ENCODE results near the gene RBBP8NL. TPM values are rescaled to one million over a fixed set of nuclear protein-coding genes. Genes with fewer than 3 reads are reported as not detected.

Gene RBBP8NL
- total and polyA plus RNA-seq, 2 donors (not counting 3 experiments of a cell fraction or from before 2014, with no cell fraction given) = not detected

DNA sequence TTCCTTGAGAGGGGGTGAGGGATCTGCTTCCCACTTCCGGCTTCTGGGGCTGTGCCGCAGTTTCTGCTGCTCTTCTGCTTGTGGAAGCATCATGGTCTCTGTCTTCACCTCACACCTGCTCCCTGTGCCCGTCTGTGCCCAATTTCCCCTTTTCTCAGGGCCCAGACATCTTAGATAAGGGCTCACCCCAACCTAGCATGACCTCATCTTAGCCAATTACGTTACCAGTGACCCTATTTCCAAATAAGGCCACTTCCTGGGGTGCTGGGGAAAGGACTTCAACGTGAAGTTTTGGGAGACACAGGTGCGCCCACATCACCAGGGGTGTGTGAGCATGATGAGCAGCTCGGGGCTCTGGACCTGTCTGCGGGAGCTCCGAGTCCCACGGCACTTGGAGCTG is 20.7 kb upstream of the RBBP8NL start:
- intact Hi-C loops (cut with micrococcal nuclease) (no loop called here), dilution Hi-C loops (cut with MboI; ENCODE audit: extremely low pct_ligation_motif_present, low sequenced_read_pairs) (no loop called here)
- no peak for DNase-seq (ENCODE audit: low read depth, low spot score)
- H3K9me1 ChIP-seq (replicated peaks; ENCODE audit: control insufficient read depth, extremely low read depth, insufficient read depth, low read length) = no peaks in the 10 kb centered on the region
- H3K36me3 ChIP-seq (ENCODE audit: control insufficient read depth in 2 of 2, extremely low read depth in 1 of 2, insufficient read depth in 2 of 2, low read length in 2 of 2) = no peaks in the 10 kb centered on the region
- H3K27ac ChIP-seq (ENCODE audit: insufficient read depth, low read depth, low read length) = no peak overlapping the region
- ChIA-PET CTCF (interaction anchor here (1.0 kb wide), 1 partner anchor 39 kb away, joined by 3 read pairs; no protein-coding TSS in a partner anchor), POLR2A (no interaction called here)
- no peaks in the 10 kb centered on the region for H3K9me3 ChIP-seq (replicated peaks; ENCODE audit: control insufficient read depth, insufficient read depth, low read length)
- no peak for FAIRE-seq
- no peak overlapping the region for H3K9ac ChIP-seq (replicated peaks; ENCODE audit: extremely low read depth, insufficient read depth, low read length)
- no peaks in the 10 kb centered on the region for H3K27me3 ChIP-seq (ENCODE audit: control insufficient read depth in 2 of 2, insufficient read depth in 2 of 2, low read length in 2 of 2)
- no peak overlapping the region for H3K4me3 ChIP-seq (replicated peaks in 1 of 3; ENCODE audit: insufficient read depth in 1 of 3, low read depth in 1 of 3, low read length in 3 of 3)
- H4K20me1 ChIP-seq (replicated peaks; ENCODE audit: control insufficient read depth, extremely low read depth, insufficient read depth, low read length) = no peaks in the 10 kb centered on the region
- no peaks in the 10 kb centered on the region for H3K79me2 ChIP-seq (ENCODE audit: control insufficient read depth, insufficient read depth, low read length)
- H3K4me1 ChIP-seq (ENCODE audit: control insufficient read depth, extremely low read depth, insufficient read depth, low read length) = no peaks in the 10 kb centered on the region
- TF ChIP-seq EZH2 (IDR thresholded peaks at IDR 0.05; ENCODE audit: borderline replicate concordance, low read depth, low read length, severe bottlenecking) (no peak), MAX (IDR thresholded peaks at IDR 0.05; ENCODE audit: insufficient read depth, insufficient read length) (no peak)
- H3K4me2 ChIP-seq (ENCODE audit: insufficient read depth, low read length) = no peak overlapping the region
- no peak overlapping the region for H2AFZ ChIP-seq (ENCODE audit: low read depth, low read length)
- BruUV-seq (replicated peaks) = no TSS peak

- H3K79me2 ChIP-seq (ENCODE audit: control insufficient read depth, insufficient read depth, low read length) = no peaks in the 10 kb centered on the region
- H3K4me2 ChIP-seq (ENCODE audit: insufficient read depth, low read length) = no peak overlapping the region
- TF ChIP-seq CTCF (IDR thresholded peaks at IDR 0.05; ENCODE audit: extremely low read depth in 1 of 2, insufficient read depth in 1 of 2, low read depth in 1 of 2, low read length in 2 of 2) (no peak), POLR2A (IDR thresholded peaks at IDR 0.05; ENCODE audit: low read depth, low read length) (no peak), MAX (IDR thresholded peaks at IDR 0.05; ENCODE audit: insufficient read depth, insufficient read length) (no peak), MYC (IDR thresholded peaks at IDR 0.05; ENCODE audit: low read depth, low read length) (no peak), POLR2AphosphoS5 (IDR thresholded peaks at IDR 0.05; ENCODE audit: insufficient read depth, low read depth, low read length) (no peak), EZH2 (IDR thresholded peaks at IDR 0.05; ENCODE audit: borderline replicate concordance, low read depth, low read length, severe bottlenecking) (no peak), FOS (IDR thresholded peaks at IDR 0.05; ENCODE audit: borderline replicate concordance, insufficient read depth, low read length) (no peak), GATA2 (IDR thresholded peaks at IDR 0.05; ENCODE audit: insufficient read depth, insufficient read length, low read depth, low read length) (no peak), JUN (IDR thresholded peaks at IDR 0.05; ENCODE audit: borderline replicate concordance, insufficient read depth, insufficient read length, low read depth) (no peak)
- no peaks in the 10 kb centered on the region for H3K4me1 ChIP-seq (ENCODE audit: control insufficient read depth, extremely low read depth, insufficient read depth, low read length)
- intact Hi-C loops (cut with micrococcal nuclease) (no loop called here), dilution Hi-C loops (cut with MboI; ENCODE audit: extremely low pct_ligation_motif_present, low sequenced_read_pairs) (no loop called here)
- H3K4me3 ChIP-seq (replicated peaks in 1 of 3; ENCODE audit: insufficient read depth in 1 of 3, low read depth in 1 of 3, low read length in 3 of 3) = no peak overlapping the region
- H3K27me3 ChIP-seq (ENCODE audit: control insufficient read depth in 2 of 2, insufficient read depth in 2 of 2, low read length in 2 of 2) = no peaks in the 10 kb centered on the region
- DNase-seq (ENCODE audit: low read depth, low spot score) (no peak), FAIRE-seq (no peak)
- no peak overlapping the region for H3K27ac ChIP-seq (ENCODE audit: insufficient read depth, low read depth, low read length)
- no TSS peak for BruUV-seq (replicated peaks)
- H3K9me3 ChIP-seq (replicated peaks; ENCODE audit: control insufficient read depth, insufficient read depth, low read length) = no peaks in the 10 kb centered on the region
- H2AFZ ChIP-seq (ENCODE audit: low read depth, low read length) = no peak overlapping the region
- ChIA-PET POLR2A (no interaction called here), CTCF (interaction anchor here (1.0 kb wide), 1 partner anchor 38 kb away, joined by 3 read pairs; no protein-coding TSS in a partner anchor)
- H4K20me1 ChIP-seq (replicated peaks; ENCODE audit: control insufficient read depth, extremely low read depth, insufficient read depth, low read length) = no peaks in the 10 kb centered on the region
- H3K36me3 ChIP-seq (ENCODE audit: control insufficient read depth in 2 of 2, extremely low read depth in 1 of 2, insufficient read depth in 2 of 2, low read length in 2 of 2) = no peaks in the 10 kb centered on the region
- H3K9me1 ChIP-seq (replicated peaks; ENCODE audit: control insufficient read depth, extremely low read depth, insufficient read depth, low read length) = no peaks in the 10 kb centered on the region
- H3K9ac ChIP-seq (replicated peaks; ENCODE audit: extremely low read depth, insufficient read depth, low read length) = no peak overlapping the region
Observed at GRCh38 chr20:62446888-62447869, 19.8 kb upstream of the RBBP8NL start.
